ENCODE results near the gene USP24.

USP24 gene

DNA sequence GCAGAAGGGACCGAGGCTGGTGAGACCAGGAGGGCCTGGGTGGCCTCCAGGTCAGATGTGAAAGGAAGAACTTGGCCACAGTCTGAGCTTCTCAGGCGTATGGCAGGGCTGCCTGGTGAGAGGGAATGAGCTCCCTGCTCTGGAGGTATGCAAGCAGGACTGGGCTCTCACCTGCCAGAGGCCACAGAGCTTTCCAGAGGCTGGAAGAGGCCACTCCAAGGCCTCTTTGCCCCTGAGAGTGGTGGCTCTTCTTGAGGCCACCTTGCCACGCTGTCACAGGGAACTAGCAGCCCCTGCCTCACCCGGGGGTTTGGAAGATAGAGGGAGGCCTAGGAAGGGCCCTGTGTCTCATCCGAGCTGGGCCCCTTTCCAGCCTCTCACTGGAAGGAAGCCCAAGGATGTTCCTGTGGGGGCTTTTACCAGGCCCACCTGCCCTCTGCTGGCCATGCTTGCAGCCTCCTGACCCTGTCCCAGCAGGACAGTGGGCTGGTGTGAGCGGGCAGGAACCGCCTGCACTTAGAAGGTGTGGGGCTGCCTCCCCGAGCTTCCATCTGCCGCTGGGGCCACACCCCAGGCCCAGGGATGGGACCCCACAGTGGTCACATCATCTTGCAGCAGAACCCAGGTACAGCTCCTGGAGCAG lies 165.8 kb downstream of the USP24 start:
- H3K4me3 ChIP-seq (ENCODE audit: low read length): no peak overlapping the region
- no peak for DNase-seq (ENCODE audit: low read depth)
- TF ChIP-seq, protein P1, sequence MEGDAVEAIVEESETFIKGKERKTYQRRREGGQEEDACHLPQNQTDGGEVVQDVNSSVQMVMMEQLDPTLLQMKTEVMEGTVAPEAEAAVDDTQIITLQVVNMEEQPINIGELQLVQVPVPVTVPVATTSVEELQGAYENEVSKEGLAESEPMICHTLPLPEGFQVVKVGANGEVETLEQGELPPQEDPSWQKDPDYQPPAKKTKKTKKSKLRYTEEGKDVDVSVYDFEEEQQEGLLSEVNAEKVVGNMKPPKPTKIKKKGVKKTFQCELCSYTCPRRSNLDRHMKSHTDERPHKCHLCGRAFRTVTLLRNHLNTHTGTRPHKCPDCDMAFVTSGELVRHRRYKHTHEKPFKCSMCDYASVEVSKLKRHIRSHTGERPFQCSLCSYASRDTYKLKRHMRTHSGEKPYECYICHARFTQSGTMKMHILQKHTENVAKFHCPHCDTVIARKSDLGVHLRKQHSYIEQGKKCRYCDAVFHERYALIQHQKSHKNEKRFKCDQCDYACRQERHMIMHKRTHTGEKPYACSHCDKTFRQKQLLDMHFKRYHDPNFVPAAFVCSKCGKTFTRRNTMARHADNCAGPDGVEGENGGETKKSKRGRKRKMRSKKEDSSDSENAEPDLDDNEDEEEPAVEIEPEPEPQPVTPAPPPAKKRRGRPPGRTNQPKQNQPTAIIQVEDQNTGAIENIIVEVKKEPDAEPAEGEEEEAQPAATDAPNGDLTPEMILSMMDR (conservative IDR thresholded peaks at IDR 0.05; ENCODE audit: low read length): no peak

DNA sequence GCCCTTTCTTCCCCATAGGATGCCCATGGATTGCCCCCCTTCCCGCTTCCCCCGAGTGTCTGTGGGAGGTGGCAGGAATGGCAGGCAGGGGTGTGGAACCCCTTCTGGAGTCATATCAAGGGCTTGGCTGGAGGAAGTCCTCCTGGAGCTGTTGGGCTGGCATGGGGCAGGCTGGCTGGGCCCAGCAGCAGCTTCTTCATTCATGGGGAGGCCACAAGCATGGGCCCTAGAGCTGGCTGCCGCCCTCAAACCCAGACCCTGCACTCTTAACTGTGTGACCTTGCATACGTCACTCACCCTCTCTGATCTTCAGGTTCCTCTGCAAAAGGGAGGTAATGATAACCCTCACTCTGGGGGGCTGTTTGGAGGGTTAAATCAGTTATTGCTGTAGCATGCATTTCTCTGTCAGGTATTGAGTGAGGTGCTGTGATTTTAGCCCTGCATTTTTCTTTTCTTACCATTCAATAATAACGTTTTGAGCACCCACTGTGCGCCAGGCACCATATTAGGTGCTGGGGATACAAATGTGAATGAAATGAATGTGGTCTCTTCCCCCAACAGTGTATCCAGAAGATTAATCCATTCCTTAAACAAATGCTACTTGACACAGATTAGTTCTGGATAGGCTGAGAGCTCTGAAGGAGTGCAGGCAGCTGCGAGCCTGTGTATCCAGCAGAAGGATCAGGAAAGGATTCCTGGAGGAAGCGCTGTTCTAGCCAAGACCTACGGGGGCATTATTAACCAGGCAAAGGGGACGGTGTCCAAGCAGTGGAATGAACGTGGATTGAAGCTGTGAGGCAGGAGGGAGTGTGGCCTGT lies 166.5 kb downstream of the USP24 start:
- no peak overlapping the region for H3K4me3 ChIP-seq (ENCODE audit: low read length)
- DNase-seq (ENCODE audit: low read depth): no peak
- TF ChIP-seq, protein P1 (conservative IDR thresholded peaks at IDR 0.05; ENCODE audit: low read length): no peak

DNA sequence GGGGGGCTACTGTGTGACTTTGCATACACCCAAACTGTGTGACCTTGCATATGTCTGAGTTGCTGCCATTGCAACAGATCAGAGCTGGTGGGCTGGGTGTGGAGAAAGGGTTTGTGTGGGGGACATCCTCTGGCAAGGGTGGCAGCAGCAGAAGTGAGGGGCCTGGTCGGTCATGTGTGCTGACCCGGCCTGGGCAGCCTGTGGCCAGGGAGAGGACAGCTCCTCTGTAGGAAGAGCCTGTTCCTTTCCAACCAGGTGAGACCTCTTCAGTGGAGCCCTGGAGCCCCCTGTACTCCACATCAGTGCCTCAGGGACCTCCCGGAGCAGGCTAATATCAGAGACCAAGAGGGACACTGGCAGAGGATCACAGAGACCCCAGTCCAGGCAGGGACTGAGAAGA lies 167.6 kb downstream of the USP24 start:
- TF ChIP-seq, protein P1 (conservative IDR thresholded peaks at IDR 0.05; ENCODE audit: low read length): no peak
- no peak overlapping the region for H3K4me3 ChIP-seq (ENCODE audit: low read length)
- no peak for DNase-seq (ENCODE audit: low read depth)

DNA sequence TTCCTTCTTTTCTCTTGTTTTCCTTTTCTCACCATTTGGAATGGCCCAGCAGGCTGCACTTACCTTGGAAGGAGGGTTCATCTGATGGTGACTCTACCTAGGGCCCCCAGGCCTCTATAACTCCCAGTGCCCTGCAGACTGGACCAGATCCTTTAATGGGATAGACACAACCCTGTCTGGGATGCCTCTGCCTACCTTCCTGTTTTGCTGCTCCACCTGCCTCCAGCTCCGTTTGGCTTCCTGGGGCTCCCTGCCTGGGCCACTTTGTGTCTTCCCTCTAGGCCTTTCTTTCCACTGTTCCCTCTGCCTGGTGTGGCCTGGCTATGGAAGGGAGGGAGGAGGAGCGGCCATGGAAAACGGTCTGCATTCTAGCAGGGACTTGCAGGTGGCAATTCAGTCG lies 168.3 kb downstream of the USP24 start:
- TF ChIP-seq, protein P1 (conservative IDR thresholded peaks at IDR 0.05; ENCODE audit: low read length): no peak
- DNase-seq (ENCODE audit: low read depth): no peak
- H3K4me3 ChIP-seq (ENCODE audit: low read length): no peak overlapping the region

DNA sequence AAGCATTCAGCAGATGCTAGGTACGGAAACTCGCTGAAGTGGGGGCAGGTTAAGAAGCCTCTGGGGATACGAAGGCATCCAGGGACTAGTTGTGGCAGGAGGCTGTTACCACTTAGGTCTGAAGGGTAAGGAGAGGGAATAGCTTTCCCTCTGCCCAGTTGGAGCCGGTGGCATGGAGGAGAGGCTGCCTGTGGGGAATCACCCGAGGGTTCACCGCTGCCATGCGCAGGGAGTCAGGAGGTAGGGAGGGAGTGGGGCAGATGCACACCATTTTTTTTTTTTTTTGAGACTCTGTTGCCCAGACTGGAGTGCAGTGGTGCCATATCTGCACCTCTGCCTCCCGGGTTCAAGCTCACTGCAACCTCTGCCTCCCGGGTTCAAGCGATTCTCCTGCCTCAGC lies 169.7 kb downstream of the USP24 start:
- DNase-seq (ENCODE audit: low read depth): no peak
- TF ChIP-seq, protein P1 (conservative IDR thresholded peaks at IDR 0.05; ENCODE audit: low read length): no peak
- H3K4me3 ChIP-seq (ENCODE audit: low read length): no peak overlapping the region

DNA sequence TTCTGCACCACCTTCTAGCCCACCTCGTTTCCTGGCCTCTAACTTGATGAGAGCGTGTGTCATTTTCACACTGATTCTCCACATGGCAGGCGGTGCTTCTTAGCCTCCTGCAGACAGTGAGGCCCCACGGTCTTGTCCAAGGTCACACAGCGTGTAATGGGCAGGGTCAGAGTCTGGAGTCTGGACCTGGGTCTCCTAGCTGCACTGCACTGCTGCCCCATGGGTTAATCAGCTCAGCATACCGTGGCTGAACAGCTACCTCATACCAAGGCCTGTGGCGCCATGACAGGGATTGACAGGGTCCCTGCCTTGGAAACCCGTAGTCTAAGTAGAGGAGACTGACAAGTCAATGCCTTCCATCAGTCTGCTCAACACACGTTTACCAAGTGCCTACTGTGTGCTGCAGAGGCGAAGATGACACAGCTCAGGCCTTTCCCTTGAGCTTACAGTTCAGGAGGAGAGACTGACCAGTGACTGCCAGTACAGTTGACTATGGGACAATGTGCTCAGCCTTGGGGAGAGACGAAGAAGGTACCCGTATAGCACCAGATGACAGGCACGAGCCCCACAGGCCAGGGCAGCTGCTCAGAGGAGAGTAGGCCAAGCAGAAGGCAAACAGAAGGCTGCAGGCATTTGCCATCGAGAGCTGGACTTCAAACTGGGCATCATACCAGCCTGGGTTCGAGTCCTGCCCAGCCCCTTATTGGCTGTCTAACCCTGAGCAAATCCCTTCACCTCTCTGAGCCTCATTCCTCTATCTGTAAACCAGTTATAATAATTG lies 170.4 kb downstream of the USP24 start:
- DNase-seq (ENCODE audit: low read depth): no peak
- H3K4me3 ChIP-seq (ENCODE audit: low read length): no peak overlapping the region
- TF ChIP-seq, protein P1 (conservative IDR thresholded peaks at IDR 0.05; ENCODE audit: low read length): no peak

All from AG10803 (cell line).